Upper lobe of left lung (tissue), 6 donors: ENCODE measurements around the gene EWSR1. TPM values are rescaled to one million over a fixed set of nuclear protein-coding genes. Genes with fewer than 3 reads are reported as not detected.

Experiments
- ATAC-seq, 2 donors: fragments of 200-7000 bp; cut with Tn5 transposase; one replicate each; pipeline ENCODE4 v1.9.1; 2022; ENCODE audit warnings: mild to moderate bottlenecking in 2 of 2, moderate library complexity in 2 of 2; ENCODE audit not compliant: low FRiP score in 2 of 2
- DNase-seq, 2 donors: peaks; one replicate each; pipeline ENCODE4 v3.0.0-alpha.2; 2019 to 2020
- H3K27ac ChIP-seq, 4 donors: fragments of 200-600 bp; sonication (generic); one replicate each; pipeline ENCODE4 v1.5.1; 2016 to 2019
- H3K27me3 ChIP-seq, 4 donors: fragments of 200-600 bp; sonication (generic); one replicate each; pipeline ENCODE4 v1.5.1; 2017 to 2019
- H3K36me3 ChIP-seq, 4 donors: fragments of 200-600 bp; sonication (generic); one replicate each; pipeline ENCODE4 v1.5.1; 2016 to 2019
- H3K4me1 ChIP-seq, 4 donors: fragments of 200-600 bp; sonication (generic); one replicate each; pipeline ENCODE4 v1.5.1; 2018 to 2019
- H3K4me3 ChIP-seq, 4 donors: fragments of 200-600 bp; sonication (generic); one replicate each; pipeline ENCODE4 v1.5.1; 2017 to 2019; ENCODE audit warnings: mild to moderate bottlenecking in 2 of 4, moderate library complexity in 1 of 4
- H3K9me3 ChIP-seq, 4 donors: fragments of 200-600 bp; sonication (generic); one replicate each; pipeline ENCODE4 v1.5.1; 2018 to 2019
- CTCF ChIP-seq, 6 experiments: fragments of 450-650 bp in 4 of 6; fragments of 200-600 bp in 2 of 6; sonication (generic) in 2 of 6; IDR thresholded peaks; one replicate each; pipeline ENCODE4 v1.5.1; 2016 to 2019; ENCODE audit warnings: antibody characterized with exemption in 6 of 6
- EP300 ChIP-seq, 4 donors: sonication (generic); formaldehyde crosslinking; IDR thresholded peaks; one replicate each; pipeline ENCODE4 v1.5.1; 2017; ENCODE audit warnings: antibody characterized with exemption in 4 of 4, control low read depth in 2 of 4
- POLR2A ChIP-seq, 4 donors: fragments of 450-650 bp; IDR thresholded peaks; one replicate each; pipeline ENCODE4 v1.5.1; 2016 to 2017; ENCODE audit warnings: antibody characterized with exemption in 4 of 4, mild to moderate bottlenecking in 2 of 4
- POLR2AphosphoS5 ChIP-seq, 2 donors: sonication (generic); formaldehyde crosslinking; IDR thresholded peaks; one replicate each; pipeline ENCODE4 v1.5.1; 2017; ENCODE audit warnings: antibody characterized with exemption in 2 of 2
- WGBS, 2 donors: methylation state at CpG; one replicate each; pipeline ENCODE4 v1.1.5; 2017 to 2018; 5-methylcytosine and 5-hydroxymethylcytosine counted together
- total RNA-seq, 6 donors: library from RNA; depleted of rRNA in 4 of 6; stranded (reverse); fragments of >200 nt in 4 of 6; gene quantifications; one replicate each; pipeline versions ENCODE4 v1.1.0 to v1.2.1, GENCODE V29; 2016 to 2021
- donor health status: DM: no; HTN: no; CAD: no; lungs with moderate emphysema.
- donor health status: DM: no; HTN: yes; CAD: no; lungs with severe emphysema.

Gene EWSR1
- total RNA-seq, 6 donors from 2014 or later: 156 to 293 (median 183) TPM

- H3K27me3 ChIP-seq: no peaks in the 10 kb centered on the region
- H3K4me1 ChIP-seq: peaks cover 0 to 16% (median 7%) of the 10 kb centered on the region in 4 donors
- no peak for DNase-seq
- H3K9me3 ChIP-seq: no peaks in the 10 kb centered on the region
- ATAC-seq: no peak
- H3K4me3 ChIP-seq: no peak overlapping the region
- H3K36me3 ChIP-seq: peaks cover 31 to 97% (median 78%) of the 10 kb centered on the region in 4 donors
- no peak overlapping the region for H3K27ac ChIP-seq
- TF ChIP-seq CTCF (IDR thresholded peaks at IDR 0.05) (no peak), POLR2AphosphoS5 (IDR thresholded peaks at IDR 0.05) (no peak), POLR2A (IDR thresholded peaks at IDR 0.05) (no peak), EP300 (IDR thresholded peaks at IDR 0.05) (no peak)
- WGBS, 2 donors: 92 to 97% methylated on average over 19 to 25 of the region's 25 CpGs
Measured at GRCh38 chr22:29341056-29341848, 73.2 kb downstream of the EWSR1 start.

- H3K36me3 ChIP-seq: peaks cover 30 to 97% (median 79%) of the 10 kb centered on the region in 4 donors
Measured at GRCh38 chr22:29341849-29342127, 73.7 kb downstream of the EWSR1 start.

GRCh38 chr22:29342177-29342576 is 74.1 kb downstream of the EWSR1 start:
- no peaks in the 10 kb centered on the region for H3K27me3 ChIP-seq
- DNase-seq: no peak
- H3K4me1 ChIP-seq: peaks cover 0 to 16% (median 7%) of the 10 kb centered on the region in 4 donors
- H3K36me3 ChIP-seq: peaks cover 30 to 97% (median 79%) of the 10 kb centered on the region in 4 donors
- no peaks in the 10 kb centered on the region for H3K9me3 ChIP-seq
- H3K27ac ChIP-seq: peak overlapping the region in 1 of 4 donors; percentile 11
- 72 to 85% methylated on average over 6 of the region's 6 CpGs for WGBS, 2 donors
- H3K4me3 ChIP-seq: no peak overlapping the region
- TF ChIP-seq POLR2AphosphoS5 (IDR thresholded peaks at IDR 0.05): no peak
- no peak for TF ChIP-seq EP300 (IDR thresholded peaks at IDR 0.05)
- no peak for ATAC-seq

More at GRCh38 chr22:29341849-29342127, 73.7 kb downstream of the EWSR1 start:
- Histone ChIP-seq H3K27me3 (no peaks in the 10 kb centered on the region), H3K4me3 (no peak overlapping the region), H3K9me3 (no peaks in the 10 kb centered on the region), H3K4me1 (peaks cover 0 to 16% (median 7%) of the 10 kb centered on the region in 4 donors), H3K27ac (peak overlapping the region in 1 of 4 donors; percentile 11)
- WGBS, 2 donors: 85 to 100% methylated on average over 2 of the region's 2 CpGs
- TF ChIP-seq POLR2A (IDR thresholded peaks at IDR 0.05): no peak
- no peak for TF ChIP-seq POLR2AphosphoS5 (IDR thresholded peaks at IDR 0.05)
- TF ChIP-seq EP300 (IDR thresholded peaks at IDR 0.05): no peak
- TF ChIP-seq CTCF (IDR thresholded peaks at IDR 0.05): no peak
- DNase-seq (no peak), ATAC-seq (no peak)

- WGBS, 2 donors: 62 to 79% methylated on average over 7 to 10 of the region's 10 CpGs
- H3K36me3 ChIP-seq: peaks cover 28 to 97% (median 78%) of the 10 kb centered on the region in 4 donors
- peak in 1 of 2 donors; percentile 34 for DNase-seq
- peak in 1 of 2 donors; percentile 35 for ATAC-seq
- TF ChIP-seq CTCF (IDR thresholded peaks at IDR 0.05): no peak
- no peak for TF ChIP-seq POLR2A (IDR thresholded peaks at IDR 0.05)
- no peak for TF ChIP-seq POLR2AphosphoS5 (IDR thresholded peaks at IDR 0.05)
- TF ChIP-seq EP300 (IDR thresholded peaks at IDR 0.05): no peak
- H3K27me3 ChIP-seq: no peaks in the 10 kb centered on the region
- H3K9me3 ChIP-seq: no peaks in the 10 kb centered on the region
- H3K27ac ChIP-seq: peak overlapping the region in 1 of 4 donors; percentile 11
- no peak overlapping the region for H3K4me3 ChIP-seq
- H3K4me1 ChIP-seq: peaks cover 0 to 16% (median 7%) of the 10 kb centered on the region in 4 donors
Measured at GRCh38 chr22:29342577-29343312, 74.7 kb downstream of the EWSR1 start.

GRCh38 chr22:29343313-29343805 is 75.3 kb downstream of the EWSR1 start:
- H3K27ac ChIP-seq: no peak overlapping the region
- H3K36me3 ChIP-seq: peaks cover 22 to 97% (median 77%) of the 10 kb centered on the region in 4 donors
- peaks cover 0 to 16% (median 7%) of the 10 kb centered on the region in 4 donors for H3K4me1 ChIP-seq
- DNase-seq: peak; percentile 79 to 82
- no peaks in the 10 kb centered on the region for H3K9me3 ChIP-seq
- no peak overlapping the region for H3K4me3 ChIP-seq
- no peaks in the 10 kb centered on the region for H3K27me3 ChIP-seq
- peak in 1 of 2 donors; percentile 1 for ATAC-seq
- 79 to 84% methylated on average over 4 to 7 of the region's 7 CpGs for WGBS, 2 donors
- TF ChIP-seq POLR2AphosphoS5 (IDR thresholded peaks at IDR 0.05): no peak
- no peak for TF ChIP-seq CTCF (IDR thresholded peaks at IDR 0.05)
- no peak for TF ChIP-seq EP300 (IDR thresholded peaks at IDR 0.05)
- TF ChIP-seq POLR2A (IDR thresholded peaks at IDR 0.05): no peak
